Hindlimb muscle (tissue), 1 donor: ENCODE data around the gene GTF2A1L. TPM values are rescaled to one million over a fixed set of nuclear protein-coding genes. Genes with fewer than 3 reads are reported as not detected.
"Not testable (repeated sequence)": the region's sequence is repeated elsewhere in the genome, so short reads cannot be mapped to it uniquely, and the experiment has no call there.

Experiments
- DNase-seq: peaks from one replicate; pipeline ENCODE4 v3.0.0-alpha.2; 2013
- polyA plus RNA-seq: library from polyadenylated mRNA; unstranded; fragments of 120-200 nt; gene quantifications from one replicate; pipeline ENCODE4 v1.2.1, GENCODE V29; 2013; ENCODE audit not compliant: insufficient read length

The GTF2A1L gene
- polyA plus RNA-seq, 1 donor: not detected

- DNase-seq: no peak
These were observed 81.8 kb downstream of the GTF2A1L start for GRCh38 chr2:48699348-48699930.

- DNase-seq: not testable (repeated sequence)
These were observed 86.0 kb downstream of the GTF2A1L start for GRCh38 chr2:48703621-48704020.

- no peak for DNase-seq
These were observed 89.8 kb downstream of the GTF2A1L start for GRCh38 chr2:48707466-48707865.

GRCh38 chr2:48709096-48710034 is 91.7 kb downstream of the GTF2A1L start:
- DNase-seq: peak; percentile 34

DNA sequence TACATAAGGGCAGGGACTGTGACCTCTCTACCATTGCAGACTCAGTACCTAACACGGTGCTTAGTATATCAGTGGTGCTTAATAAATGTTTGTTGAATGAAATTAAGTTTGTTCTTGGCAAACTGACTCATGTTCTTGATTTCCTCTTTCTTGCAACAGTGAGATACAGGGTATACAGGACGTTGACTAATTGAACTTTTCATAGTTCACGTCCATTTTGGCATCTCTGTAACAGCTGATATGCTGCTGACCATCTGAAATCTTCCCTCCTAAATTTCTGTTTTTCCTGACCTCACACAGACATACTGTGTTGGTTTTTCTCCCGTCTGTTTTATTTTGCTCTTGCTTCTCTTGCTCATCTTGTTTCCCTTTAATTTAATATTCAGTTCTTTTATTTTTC is 93.7 kb downstream of the GTF2A1L start:
- DNase-seq: no peak

DNA sequence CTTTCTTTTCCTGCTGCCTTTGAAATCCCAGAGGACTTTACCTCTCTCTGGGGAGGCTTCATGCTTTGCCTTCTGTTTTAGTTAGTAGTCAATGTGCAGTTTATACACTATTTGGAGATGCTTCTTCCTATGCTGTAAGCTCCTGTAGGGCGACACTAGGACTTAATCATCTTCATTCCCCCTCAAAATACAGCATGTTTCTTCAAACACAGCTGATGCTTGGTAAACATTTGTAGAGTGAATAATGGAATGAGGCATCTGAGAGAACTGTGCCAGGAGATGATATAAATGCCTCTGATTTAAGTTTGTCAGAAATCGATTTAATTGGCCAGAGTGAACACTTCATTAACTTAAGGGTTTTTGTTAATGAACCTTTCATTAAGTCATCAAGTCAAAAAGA is 94.5 kb downstream of the GTF2A1L start:
- DNase-seq: no peak

DNA sequence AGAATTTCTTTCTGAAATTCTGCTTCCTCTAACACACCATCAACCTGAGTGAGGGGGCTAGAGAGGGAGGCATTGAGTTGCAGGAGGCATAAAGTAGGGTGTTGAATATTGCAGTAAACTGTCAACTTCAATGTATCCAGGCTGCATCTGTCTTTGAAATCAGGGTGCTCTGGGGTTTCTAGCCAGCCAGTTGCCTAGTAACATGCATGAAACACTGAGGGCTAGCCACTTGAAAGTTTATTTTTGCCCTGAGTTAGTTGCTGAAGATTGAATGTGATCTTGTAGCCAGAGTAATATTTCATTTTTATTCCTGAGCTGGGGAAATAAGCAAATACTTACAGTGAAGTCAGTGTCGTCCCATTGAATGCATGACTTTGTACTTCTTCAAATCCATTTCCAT is 96.0 kb downstream of the GTF2A1L start:
- DNase-seq: no peak

DNA sequence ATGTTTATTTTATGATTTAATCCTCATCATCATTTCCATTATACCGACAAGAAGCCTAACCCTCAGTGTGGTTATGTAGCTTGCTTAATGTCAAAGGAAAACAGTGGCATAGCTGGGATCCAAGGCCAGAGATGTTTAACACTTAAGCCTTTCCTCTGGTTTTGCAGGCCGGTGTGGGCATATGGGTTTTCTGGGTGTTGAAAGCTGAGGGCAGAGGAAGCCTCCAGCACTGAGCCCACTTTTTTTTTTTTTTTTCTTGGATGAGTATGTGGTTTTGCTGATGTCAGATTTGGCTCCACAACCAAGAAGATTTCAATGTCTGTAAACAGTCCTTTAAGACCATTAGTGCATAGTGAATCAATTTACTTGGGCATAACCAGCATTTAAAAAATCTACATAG is 96.6 kb downstream of the GTF2A1L start:
- DNase-seq: no peak

DNA sequence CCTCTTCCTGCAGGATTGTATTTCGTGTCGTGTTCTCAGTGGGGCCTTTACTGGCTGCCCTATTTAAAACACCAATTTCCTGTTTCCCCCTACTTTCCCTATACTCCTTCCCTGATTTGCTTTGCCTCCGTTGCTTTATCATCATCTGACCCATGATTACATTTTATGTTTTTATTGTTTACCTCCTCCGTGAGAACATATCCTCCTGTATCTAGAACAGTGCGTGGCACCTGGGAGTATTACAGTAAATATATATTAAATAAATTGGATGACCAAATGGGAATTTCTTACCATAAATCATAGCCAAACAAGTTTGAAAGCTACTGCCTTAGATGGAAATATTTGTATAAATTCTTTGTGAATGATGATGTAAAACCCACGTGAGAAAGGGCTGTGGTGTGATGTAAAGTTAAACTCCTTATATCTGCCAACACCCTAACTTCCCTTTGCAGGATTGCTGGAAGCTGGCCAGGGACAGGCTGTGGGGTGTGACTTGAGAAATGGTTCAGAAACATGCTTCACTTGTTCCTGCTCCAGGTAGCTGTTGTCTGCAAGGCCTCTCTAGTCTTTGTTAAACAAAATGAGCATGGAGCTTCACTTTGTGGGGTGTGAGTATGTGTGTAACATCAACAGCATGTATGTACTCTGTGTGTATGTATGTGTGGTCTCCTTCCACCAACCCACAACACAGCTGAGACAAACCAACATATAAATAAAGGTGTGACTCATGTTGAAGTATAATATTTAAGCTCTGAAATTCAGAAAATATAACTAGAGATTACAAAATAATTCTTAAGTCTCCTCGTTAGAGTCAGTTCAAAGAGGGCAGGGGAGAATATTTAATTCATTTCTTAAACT is 97.6 kb downstream of the GTF2A1L start:
- no peak for DNase-seq

- no peak for DNase-seq
These were observed 98.3 kb downstream of the GTF2A1L start for GRCh38 chr2:48715956-48716355.

DNA sequence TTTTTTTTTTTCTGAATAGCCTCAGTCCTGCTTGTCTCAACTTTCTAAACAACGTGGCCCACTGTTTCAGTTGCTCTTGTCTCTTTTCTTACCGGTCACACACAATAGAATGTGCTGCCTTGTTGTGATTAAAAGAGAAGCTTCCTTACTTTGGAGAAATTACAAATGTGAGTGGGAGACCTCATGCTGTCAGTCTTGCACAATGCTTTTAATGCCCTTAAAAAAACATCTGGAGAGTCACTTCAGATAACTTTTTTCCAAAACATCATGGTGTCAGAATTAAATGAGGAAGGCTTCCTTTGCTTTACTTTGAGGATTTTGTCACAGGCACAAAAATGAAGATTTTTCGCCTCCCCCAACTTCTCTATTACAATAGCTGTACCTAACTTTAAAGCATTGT is 100.2 kb downstream of the GTF2A1L start:
- no peak for DNase-seq

- DNase-seq: no peak
These were observed 102.0 kb downstream of the GTF2A1L start for GRCh38 chr2:48719480-48720177.

GRCh38 chr2:48721158-48721557 is 103.5 kb downstream of the GTF2A1L start:
- no peak for DNase-seq

GRCh38 chr2:48722391-48722790 is 104.7 kb downstream of the GTF2A1L start:
- no peak for DNase-seq

DNA sequence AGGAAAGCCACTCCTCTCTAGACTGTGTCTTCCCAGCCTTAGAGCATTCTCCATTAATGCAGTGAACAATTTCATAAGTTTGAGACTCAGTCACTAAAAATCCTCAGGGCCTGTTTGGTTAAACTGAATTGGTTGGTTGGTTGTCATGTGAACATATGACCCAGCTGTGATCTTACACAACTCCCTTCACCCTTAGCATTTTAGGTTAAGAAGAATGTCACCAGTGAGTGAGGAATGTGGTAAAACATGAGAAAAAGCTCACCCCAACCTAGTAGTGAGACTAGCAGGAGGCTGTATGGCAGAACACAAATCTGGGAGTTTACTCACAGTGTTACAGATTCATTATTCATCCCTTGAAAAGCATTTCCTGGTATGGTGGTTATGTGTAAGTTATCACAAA is 105.5 kb downstream of the GTF2A1L start:
- DNase-seq: no peak

GRCh38 chr2:48724278-48724677 is 106.6 kb downstream of the GTF2A1L start:
- DNase-seq: no peak

DNA sequence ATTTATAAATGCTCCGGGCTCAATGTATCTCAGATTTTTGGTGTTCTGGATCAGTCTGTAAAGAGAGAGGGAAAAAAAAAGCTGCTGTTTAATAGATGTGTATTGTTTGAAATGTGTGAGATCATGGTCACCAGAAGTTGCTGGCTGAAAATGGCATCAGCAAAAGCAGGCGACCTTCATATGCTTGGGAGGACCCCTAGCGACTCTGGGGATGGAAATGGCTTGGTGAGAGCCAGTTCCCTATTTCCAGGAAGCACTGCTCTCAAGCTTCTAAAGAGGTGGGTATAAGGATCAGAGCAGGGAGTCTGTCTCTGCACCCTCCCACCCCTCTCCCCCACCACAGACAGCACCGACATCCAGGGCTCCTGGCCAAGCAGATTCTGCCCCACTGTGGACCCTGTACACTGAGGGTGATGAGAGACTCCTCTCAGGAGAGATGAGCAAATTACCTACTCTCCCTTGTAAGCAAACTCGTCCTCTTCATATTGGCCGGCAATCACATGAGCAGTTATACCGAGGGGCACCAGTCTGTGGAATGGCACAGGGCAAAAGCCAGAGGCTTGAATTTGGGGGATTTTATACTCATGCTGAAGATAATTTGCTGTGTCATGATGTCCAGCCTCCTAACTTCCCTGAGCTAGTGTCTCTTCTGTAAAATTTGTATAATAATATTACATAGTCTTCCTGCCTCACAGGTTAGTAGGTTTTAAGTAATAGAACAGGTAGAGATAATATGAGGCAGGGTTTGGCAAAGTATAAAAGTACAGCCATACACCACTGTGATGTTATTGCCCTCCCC is 108.2 kb downstream of the GTF2A1L start:
- no peak for DNase-seq

DNA sequence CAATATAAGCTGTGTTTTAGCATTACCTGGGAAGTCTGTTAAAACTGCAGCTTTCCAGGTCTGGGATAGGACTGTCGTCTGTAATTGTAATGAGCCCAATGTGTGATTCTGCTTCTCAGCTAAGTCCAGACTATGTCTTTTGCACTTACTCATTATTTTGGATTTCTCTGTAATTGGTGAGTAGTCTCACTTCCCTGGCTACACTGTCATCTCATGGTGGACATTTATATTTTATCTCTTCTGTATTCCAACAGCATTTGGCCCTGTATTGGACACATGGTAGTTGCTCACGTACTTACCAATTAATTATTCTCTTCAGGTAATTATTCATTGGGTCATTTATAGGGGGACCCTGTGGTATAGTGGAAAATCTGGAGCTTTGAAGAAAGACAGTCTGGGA is 109.9 kb downstream of the GTF2A1L start:
- DNase-seq: no peak

GRCh38 chr2:48728295-48728694 is 110.6 kb downstream of the GTF2A1L start:
- no peak for DNase-seq

DNA sequence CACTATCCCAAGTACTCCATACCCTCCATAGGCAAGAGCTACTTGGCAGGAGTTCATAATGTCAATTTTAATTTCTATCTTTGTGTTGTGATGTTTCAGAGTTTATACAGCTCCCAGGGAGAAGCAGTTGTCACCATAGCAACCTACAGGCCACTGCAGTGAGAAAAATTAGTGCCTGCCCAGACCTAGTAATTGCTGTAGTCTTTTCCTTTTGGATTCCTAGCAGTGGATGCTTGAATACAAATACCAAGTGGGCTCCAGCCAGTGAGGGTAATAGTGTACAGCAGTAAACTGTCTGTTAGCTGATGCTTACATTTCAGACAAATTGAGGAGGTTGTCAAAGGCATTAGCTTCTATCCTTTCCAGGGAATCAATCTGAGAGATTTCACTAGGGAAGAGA is 111.2 kb downstream of the GTF2A1L start:
- DNase-seq: no peak
